Smooth muscle cell of the umbilical artery (primary cell): Measurements from ENCODE around the gene MRPS10. TPM values are rescaled to one million over a fixed set of nuclear protein-coding genes. Genes with fewer than 3 reads are reported as not detected.

ENCODE experiments used
- total RNA-seq: library from RNA; depleted of rRNA; stranded (reverse); fragments of >200 nt; gene quantifications from 2 replicates; pipeline ENCODE4 v1.2.3, GENCODE V29; 2014

MRPS10 gene
- 42.2 and 44.8 TPM in 2 replicates for total RNA-seq

GRCh38 chr6:42217519-42218367, at the start of gene MRPS10:
Gene MRPS10 (minus strand): TSS chr6:42217861. CDS start chr6:42217849, 12 bp downstream.

DNA sequence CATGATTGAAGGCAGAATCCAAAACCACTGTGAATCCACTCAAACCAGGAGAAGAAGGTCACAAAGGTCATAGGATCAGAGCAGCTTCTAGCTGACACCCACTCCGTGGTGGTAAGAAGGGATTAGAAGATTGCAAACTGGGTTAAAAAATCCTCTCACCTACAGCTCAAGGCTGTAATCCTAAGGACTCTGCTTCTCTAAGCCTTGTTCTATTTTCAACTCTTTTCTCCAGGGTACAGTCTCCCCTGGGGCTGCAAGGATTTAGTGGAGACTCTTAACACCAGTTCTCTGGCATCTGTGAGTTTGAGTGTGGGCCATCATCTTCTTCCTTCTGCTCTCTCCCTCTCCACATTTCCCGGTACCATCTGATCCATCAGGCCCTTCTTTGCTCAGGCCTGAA, 44.6 kb downstream of the MRPS10 start, which contains the start of gene GUCA1A:
GUCA1A (plus strand) TSS at position 264 of the 400 bp plus-strand sequence. CDS start 250 bp downstream, outside the sequence.

Other genes starting within 250 kb of the MRPS10 start
- 10.9 and 11.0 TPM in 2 replicates for gene TAF8, start 167.3 kb downstream of the MRPS10 start, total RNA-seq
- 1.5 and 2.5 TPM in 2 replicates for gene C6orf132, start 75.2 kb downstream of the MRPS10 start, total RNA-seq
- 0.30 and 0.46 TPM in 2 replicates for gene GUCA1A, start 44.5 kb downstream of the MRPS10 start, total RNA-seq
- gene GUCA1B, start 22.9 kb downstream of the MRPS10 start, total RNA-seq, result 0.30 and 0.69 TPM in 2 replicates
- gene TRERF1, start 234.1 kb upstream of the MRPS10 start, total RNA-seq, result 1.8 and 4.2 TPM in 2 replicates